Thyroid gland (tissue), 4 donors: ENCODE measurements around the gene MESP2. TPM values are rescaled to one million over a fixed set of nuclear protein-coding genes. Genes with fewer than 3 reads are reported as not detected.

Experiments
- DNase-seq, 2 donors: peaks; one replicate each; pipeline ENCODE4 v3.0.0-alpha.2; 2019
- H3K27ac ChIP-seq, 3 donors: fragments of 200-600 bp; sonication (generic); 1 replicate in 2 of 3; 2 replicates in 1 of 3; pipeline ENCODE4 v1.5.1; 2016 to 2019; ENCODE audit warnings: mild to moderate bottlenecking in 1 of 3, moderate library complexity in 1 of 3
- H3K27me3 ChIP-seq: fragments of 200-600 bp; sonication (generic); one replicate; pipeline ENCODE4 v1.5.1; 2019
- H3K36me3 ChIP-seq, 2 donors: fragments of 200-600 bp; sonication (generic); one replicate each; pipeline ENCODE4 v1.5.1; 2016 to 2019
- H3K4me1 ChIP-seq, 2 donors: fragments of 200-600 bp; sonication (generic); one replicate each; pipeline ENCODE4 v1.5.1; 2017 to 2019
- H3K4me3 ChIP-seq, 3 donors: fragments of 200-600 bp; sonication (generic); replicated peaks in 1 of 3; 1 replicate in 2 of 3; 2 replicates in 1 of 3; pipeline ENCODE4 v1.5.1; 2016; ENCODE audit warnings: mild to moderate bottlenecking in 1 of 3
- H3K9me3 ChIP-seq: fragments of 200-600 bp; sonication (generic); one replicate; pipeline ENCODE4 v1.5.1; 2017
- CTCF ChIP-seq, 6 experiments: fragments of 200-600 bp in 3 of 6; fragments of 450-650 bp in 3 of 6; sonication (generic) in 3 of 6; IDR thresholded peaks; one replicate each; pipeline ENCODE4 v1.5.1; 2016 to 2019; ENCODE audit warnings: antibody characterized with exemption in 6 of 6, mild to moderate bottlenecking in 2 of 6, inconsistent platforms in 1 of 6, moderate library complexity in 1 of 6
- POLR2A ChIP-seq, 2 donors: fragments of 450-650 bp; IDR thresholded peaks; one replicate each; pipeline ENCODE4 v1.6.1; 2017; ENCODE audit warnings: antibody characterized with exemption in 2 of 2, mild to moderate bottlenecking in 2 of 2, moderate library complexity in 1 of 2
- WGBS, 2 donors: methylation state at CpG; one replicate each; pipeline ENCODE4 v1.1.5; 2017; 5-methylcytosine and 5-hydroxymethylcytosine counted together
- intact Hi-C: fragments of 100-400 bp; cut with DNase I; formaldehyde crosslinking; loops from one replicate; pipeline ENCODE4 v1.15.1; 2023
- total RNA-seq, 4 donors: library from RNA; depleted of rRNA; stranded (reverse); fragments of >200 nt; gene quantifications; one replicate each; pipeline ENCODE4 v1.2.3, GENCODE V29; 2016

MESP2 gene
- total RNA-seq, 4 donors from 2014 or later = 0.34 to 0.67 TPM; not detected in 2

DNA sequence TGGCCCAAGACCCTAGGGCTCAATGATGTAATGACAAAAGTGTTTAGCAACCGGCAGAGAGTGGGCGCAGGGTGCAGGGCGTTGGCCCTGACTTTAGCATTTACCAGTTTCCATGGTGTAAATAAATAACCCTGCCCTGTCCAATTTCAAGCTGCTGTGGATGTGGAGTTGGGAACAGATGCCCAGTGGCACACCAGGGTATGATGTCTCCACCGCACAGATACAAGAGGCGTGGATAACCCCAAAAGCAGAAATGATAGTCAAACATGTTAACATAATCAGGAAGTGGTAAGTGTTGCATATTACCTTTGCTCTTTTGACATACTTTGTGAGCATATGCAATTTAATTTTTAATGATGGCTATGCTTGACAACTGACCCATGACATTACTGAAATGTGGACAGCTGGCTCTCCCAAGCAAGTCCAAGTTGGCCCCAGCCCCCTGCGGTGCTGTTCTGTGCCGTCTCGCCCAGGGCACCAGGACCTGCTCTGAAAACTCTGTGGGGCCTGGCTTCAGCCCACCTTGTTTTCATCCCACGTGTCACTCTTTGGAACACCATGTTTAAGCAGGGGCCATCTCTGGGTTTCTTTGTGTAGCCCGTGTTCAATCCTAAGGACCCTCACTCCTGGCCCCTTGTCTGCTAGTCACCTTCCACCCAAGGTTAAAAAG lies 49.3 kb downstream of the MESP2 start:
- H3K4me3 ChIP-seq = no peak overlapping the region
- TF ChIP-seq CTCF (IDR thresholded peaks at IDR 0.05) = no peak
- TF ChIP-seq POLR2A (IDR thresholded peaks at IDR 0.05) = no peak
- peaks cover 7 to 18% of the 10 kb centered on the region in 2 donors for H3K4me1 ChIP-seq
- 81 to 92% methylated on average over 8 to 10 of the region's 10 CpGs for WGBS, 2 donors
- no peak overlapping the region for H3K27ac ChIP-seq
- H3K9me3 ChIP-seq = no peaks in the 10 kb centered on the region
- DNase-seq = no peak
- H3K27me3 ChIP-seq = no peaks in the 10 kb centered on the region
- intact Hi-C loops = no loop called here
- H3K36me3 ChIP-seq = no peaks in the 10 kb centered on the region

DNA sequence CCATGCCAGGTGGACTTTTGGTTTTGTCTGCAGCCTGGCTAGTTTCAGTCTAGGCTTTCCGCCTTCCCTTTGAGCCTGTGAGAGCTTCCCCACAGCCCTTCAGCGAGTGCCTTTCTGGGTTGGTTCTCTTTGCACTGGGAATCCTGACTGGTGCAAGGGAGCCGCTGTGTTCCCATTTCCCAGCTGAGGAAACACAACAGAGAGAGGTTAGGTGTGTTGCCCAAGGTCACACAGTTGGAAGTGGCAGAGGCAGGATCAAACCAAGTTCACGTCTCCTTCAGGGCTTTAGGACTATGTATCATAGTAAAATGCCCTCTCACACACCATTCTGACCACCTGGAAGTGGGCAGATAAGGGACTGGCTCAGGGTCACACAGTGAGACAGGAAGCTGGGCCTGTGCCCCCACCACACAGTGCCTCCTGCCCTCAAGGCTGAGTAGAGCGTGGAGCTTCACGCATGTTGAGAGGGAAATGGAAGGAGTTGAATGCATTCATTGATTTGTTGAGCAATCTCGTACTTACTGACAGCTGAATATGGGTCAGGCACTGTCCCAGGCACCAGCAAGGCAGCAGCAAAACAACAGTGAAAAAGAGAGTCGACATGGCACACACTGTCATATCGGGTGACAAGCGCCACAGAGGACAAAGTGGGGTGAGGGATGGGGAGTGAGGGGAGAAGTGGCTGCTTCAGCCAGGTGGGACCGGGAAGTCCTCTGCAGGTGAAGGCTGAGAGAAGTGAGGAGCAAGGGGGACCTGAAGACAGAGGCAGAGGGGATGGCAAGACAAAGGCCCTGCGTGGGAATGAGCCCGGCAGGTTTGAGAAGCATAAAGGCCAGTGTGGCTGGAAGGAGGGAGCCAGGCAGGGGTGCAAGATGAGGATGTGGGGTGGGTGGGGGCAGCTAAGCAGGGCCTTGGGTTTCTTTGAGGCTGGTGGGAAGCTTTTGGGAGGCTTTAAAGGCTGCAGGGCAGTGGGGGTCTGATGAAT lies 50.8 kb downstream of the MESP2 start:
- TF ChIP-seq POLR2A (IDR thresholded peaks at IDR 0.05) (no peak), CTCF (IDR thresholded peaks at IDR 0.05) (no peak)
- Histone ChIP-seq H3K36me3 (no peaks in the 10 kb centered on the region), H3K4me1 (peaks cover 7 to 18% of the 10 kb centered on the region in 2 donors), H3K27ac (no peak overlapping the region), H3K4me3 (no peak overlapping the region), H3K9me3 (no peaks in the 10 kb centered on the region), H3K27me3 (no peaks in the 10 kb centered on the region)
- intact Hi-C loops = no loop called here
- WGBS, 2 donors = 91% methylated on average over 13 of the region's 13 CpGs
- DNase-seq = no peak

- no peak for DNase-seq
- Histone ChIP-seq H3K27me3 (no peaks in the 10 kb centered on the region), H3K4me3 (no peak overlapping the region), H3K9me3 (no peaks in the 10 kb centered on the region), H3K36me3 (no peaks in the 10 kb centered on the region), H3K27ac (peak overlapping the region in 2 of 3 donors; percentile 22 to 43), H3K4me1 (peaks cover 7 to 18% of the 10 kb centered on the region in 2 donors)
- intact Hi-C loops = no loop called here
- WGBS, 2 donors = 89 to 90% methylated on average over 4 of the region's 4 CpGs
- no peak for TF ChIP-seq CTCF (IDR thresholded peaks at IDR 0.05)
- TF ChIP-seq POLR2A (IDR thresholded peaks at IDR 0.05) = no peak
Measured at GRCh38 chr15:89827829-89828228, 51.7 kb downstream of the MESP2 start.

Other genes starting within 250 kb of the MESP2 start
- gene TICRR, start 200.9 kb upstream of the MESP2 start, total RNA-seq = under 1 TPM in 2 of 4 donors, not detected in 2; under 0.01 to 0.21 TPM
- 10 to 100 TPM in 1 of 4 donors, 1 to 10 TPM in 3; 6.8 to 10.1 (median 8.3) TPM for gene KIF7, start 120.9 kb upstream of the MESP2 start, total RNA-seq
- gene PLIN1, start 97.0 kb upstream of the MESP2 start, total RNA-seq = 1 to 10 TPM; 3.3 to 9.9 (median 6.0) TPM
- gene PEX11A, start 85.6 kb upstream of the MESP2 start, total RNA-seq = 10 to 100 TPM; 17.4 to 39.5 (median 20.6) TPM
- 1 to 10 TPM; 1.1 to 2.3 (median 2.3) TPM for gene WDR93, start 85.5 kb upstream of the MESP2 start, total RNA-seq
- gene MESP1, start 25.1 kb upstream of the MESP2 start, total RNA-seq = 1 to 10 TPM in 3 of 4 donors, not detected in 1; 1.9 to 2.6 (median 2.1) TPM
- 10 to 100 TPM in 1 of 4 donors, 1 to 10 TPM in 3; 7.2 to 11.7 (median 9.4) TPM for gene ANPEP, start 38.5 kb downstream of the MESP2 start, total RNA-seq
- 10 to 100 TPM; 59.6 to 98.6 (median 67.6) TPM for gene AP3S2, start 117.7 kb downstream of the MESP2 start, total RNA-seq
- 10 to 100 TPM; 21.4 to 26.5 (median 24.1) TPM for gene ARPIN, start 136.6 kb downstream of the MESP2 start, total RNA-seq
- gene ZNF710, start 225.0 kb downstream of the MESP2 start, total RNA-seq = 10 to 100 TPM in 3 of 4 donors, 1 to 10 TPM in 1; 8.9 to 17.2 (median 11.5) TPM